WTC11 (cell line): ENCODE measurements around the gene MIPOL1. TPM values are rescaled to one million over a fixed set of nuclear protein-coding genes. Genes with fewer than 3 reads are reported as not detected.

Experiments used
- ATAC-seq: fragments of 200-7000 bp; cut with Tn5 transposase; 2 replicates; pipeline ENCODE4 v1.10.0; 2021; ENCODE audit warnings: mild to moderate bottlenecking, moderate library complexity
- CTCF ChIA-PET: fragments of 300-600 bp; sonication (Branson Sonifier 250); formaldehyde crosslinking; loops from one replicate; lab custom pipeline; 2021; ENCODE audit warnings: antibody characterized with exemption; lab: Charles Lee
- POLR2A ChIA-PET: fragments of 350-600 bp; sonication (Branson Sonifier 250); formaldehyde crosslinking; loops from one replicate; lab custom pipeline; 2021; ENCODE audit warnings: antibody characterized with exemption; lab: Charles Lee
- DNase-seq: peaks from one replicate; pipeline ENCODE4 v3.0.0; 2021; ENCODE audit warnings: low spot score
- H3K27ac Mint-ChIP-seq: 2 replicates; pipeline ENCODE4 v1.8.0; 2021; ENCODE audit warnings: mixed read lengths
- H3K27me3 Mint-ChIP-seq: 2 replicates; pipeline ENCODE4 v1.8.0; 2021; ENCODE audit warnings: low read depth, mild to moderate bottlenecking, moderate library complexity, mixed read lengths
- H3K36me3 Mint-ChIP-seq: 2 replicates; pipeline ENCODE4 v1.8.0; 2021; ENCODE audit warnings: mixed read lengths
- H3K4me1 Mint-ChIP-seq: 2 replicates; pipeline ENCODE4 v1.8.0; 2022; ENCODE audit warnings: mixed read lengths
- H3K4me3 Mint-ChIP-seq: 2 replicates; pipeline ENCODE4 v1.8.0; 2021; ENCODE audit warnings: mild to moderate bottlenecking, moderate library complexity, mixed read lengths
- H3K9me3 Mint-ChIP-seq: 2 replicates; pipeline ENCODE4 v1.8.0; 2021; ENCODE audit warnings: mixed read lengths
- CBFB ChIP-seq: sonication (generic); formaldehyde crosslinking; IDR thresholded peaks from 2 replicates; pipeline ENCODE4 v1.8.1; 2022; ENCODE audit warnings: mild to moderate bottlenecking, low read depth, missing genetic modification reagents
- ERG ChIP-seq: fragments of 250-450 bp; sonication (Bioruptor Pico); IDR thresholded peaks from 2 replicates; pipeline ENCODE4 v1.8.0; 2021; ENCODE audit warnings: mild to moderate bottlenecking
- ESRRA ChIP-seq: sonication (generic); formaldehyde crosslinking; IDR thresholded peaks from 2 replicates; pipeline ENCODE4 v1.8.1; 2022; ENCODE audit warnings: mild to moderate bottlenecking, missing genetic modification reagents, borderline replicate concordance
- ETV6 ChIP-seq: sonication (generic); formaldehyde crosslinking; IDR thresholded peaks from 2 replicates; pipeline ENCODE4 v1.8.1; 2022; ENCODE audit warnings: mild to moderate bottlenecking, missing genetic modification reagents
- NFATC4 ChIP-seq: fragments of 250-450 bp; sonication (Bioruptor Pico); IDR thresholded peaks from 2 replicates; pipeline ENCODE4 v1.9.0; 2021; ENCODE audit warnings: mild to moderate bottlenecking
- NFE2L1 ChIP-seq: sonication (generic); formaldehyde crosslinking; IDR thresholded peaks from 2 replicates; pipeline ENCODE4 v1.8.1; 2023; ENCODE audit warnings: missing genetic modification reagents
- PRDM15 ChIP-seq: sonication (generic); formaldehyde crosslinking; IDR thresholded peaks from 2 replicates; pipeline ENCODE4 v1.8.0; 2022; ENCODE audit warnings: missing genetic modification reagents
- RORB ChIP-seq: fragments of 250-450 bp; sonication (Bioruptor Pico); IDR thresholded peaks from 2 replicates; pipeline ENCODE4 v1.9.0; 2021; ENCODE audit warnings: mild to moderate bottlenecking
- STAT6 ChIP-seq: sonication (generic); formaldehyde crosslinking; conservative IDR thresholded peaks from 2 replicates; pipeline ENCODE4 v1.8.1; 2023; ENCODE audit warnings: mild to moderate bottlenecking, low read depth, missing genetic modification reagents, moderate library complexity
- TCF7 ChIP-seq: sonication (generic); formaldehyde crosslinking; IDR thresholded peaks from 2 replicates; pipeline ENCODE4 v1.8.0; 2022; ENCODE audit warnings: mild to moderate bottlenecking, low read depth, missing genetic modification reagents, moderate library complexity
- TEAD4 ChIP-seq: sonication (generic); formaldehyde crosslinking; IDR thresholded peaks from 2 replicates; pipeline ENCODE4 v1.8.0; 2022; ENCODE audit warnings: mild to moderate bottlenecking, missing genetic modification reagents
- ZBTB21 ChIP-seq: sonication (generic); formaldehyde crosslinking; IDR thresholded peaks from 2 replicates; pipeline ENCODE4 v1.8.1; 2023; ENCODE audit warnings: mild to moderate bottlenecking, missing genetic modification reagents, borderline replicate concordance
- ZNF416 ChIP-seq: fragments of 250-450 bp; sonication (Bioruptor Pico); IDR thresholded peaks from 2 replicates; pipeline ENCODE4 v1.9.0; 2021; ENCODE audit warnings: mild to moderate bottlenecking, inconsistent platforms
- ZNF512 ChIP-seq: sonication (generic); formaldehyde crosslinking; IDR thresholded peaks from 2 replicates; pipeline ENCODE4 v1.8.1; 2022; ENCODE audit warnings: missing genetic modification reagents, borderline replicate concordance
- total RNA-seq: library from RNA; stranded (reverse); gene quantifications from 3 replicates; pipeline ENCODE4 v1.2.3, GENCODE V29; 2021

MIPOL1 gene
- total RNA-seq, 1 experiment from 2014 or later: 13.1 TPM

GRCh38 chr14:37566811-37567371 is 369.2 kb downstream of the MIPOL1 start:
- DNase-seq: no peak

More at GRCh38 chr14:37566811-37567371, 369.2 kb downstream of the MIPOL1 start:
- H3K36me3 Mint-ChIP-seq: no peaks in the 10 kb centered on the region
- no peak overlapping the region for H3K27ac Mint-ChIP-seq
- no peaks in the 10 kb centered on the region for H3K27me3 Mint-ChIP-seq
- TF ChIP-seq CBFB (CRISPR knock-in tag): no peak
- TF ChIP-seq NFE2L1 (CRISPR knock-in tag): no peak
- no peak for TF ChIP-seq TCF7 (CRISPR knock-in tag)
- no peak for TF ChIP-seq RORB (CRISPR knock-in tag)
- TF ChIP-seq ZBTB21 (CRISPR knock-in tag): no peak
- TF ChIP-seq TEAD4 (CRISPR knock-in tag): no peak
- no peak for TF ChIP-seq ZNF416 (CRISPR knock-in tag)
- no peak for TF ChIP-seq ERG (CRISPR knock-in tag)
- no peak for TF ChIP-seq ESRRA (CRISPR knock-in tag)
- no peak for TF ChIP-seq ZNF512 (CRISPR knock-in tag)
- TF ChIP-seq NFATC4 (CRISPR knock-in tag): no peak
- no peak for TF ChIP-seq ETV6 (CRISPR knock-in tag)
- TF ChIP-seq PRDM15 (CRISPR knock-in tag): no peak
- TF ChIP-seq STAT6 (CRISPR knock-in tag): no peak
- TF ChIP-seq, all 79 proteins: peak for 0
- Mint-ChIP-seq H3K4me3 (no peak overlapping the region), H3K4me1 (peaks cover 9% of the 10 kb centered on the region), H3K9me3 (no peaks in the 10 kb centered on the region)
- CTCF ChIA-PET: no interaction called here
- POLR2A ChIA-PET: no interaction called here
- ATAC-seq: peak; percentile 50
